ENCODE measurements around the gene TRAF3IP1. TPM values are rescaled to one million over a fixed set of nuclear protein-coding genes. Genes with fewer than 3 reads are reported as not detected.

Gene TRAF3IP1
- total RNA-seq, 2 experiments from 2014 or later: 7.9 to 9.2 TPM

DNA sequence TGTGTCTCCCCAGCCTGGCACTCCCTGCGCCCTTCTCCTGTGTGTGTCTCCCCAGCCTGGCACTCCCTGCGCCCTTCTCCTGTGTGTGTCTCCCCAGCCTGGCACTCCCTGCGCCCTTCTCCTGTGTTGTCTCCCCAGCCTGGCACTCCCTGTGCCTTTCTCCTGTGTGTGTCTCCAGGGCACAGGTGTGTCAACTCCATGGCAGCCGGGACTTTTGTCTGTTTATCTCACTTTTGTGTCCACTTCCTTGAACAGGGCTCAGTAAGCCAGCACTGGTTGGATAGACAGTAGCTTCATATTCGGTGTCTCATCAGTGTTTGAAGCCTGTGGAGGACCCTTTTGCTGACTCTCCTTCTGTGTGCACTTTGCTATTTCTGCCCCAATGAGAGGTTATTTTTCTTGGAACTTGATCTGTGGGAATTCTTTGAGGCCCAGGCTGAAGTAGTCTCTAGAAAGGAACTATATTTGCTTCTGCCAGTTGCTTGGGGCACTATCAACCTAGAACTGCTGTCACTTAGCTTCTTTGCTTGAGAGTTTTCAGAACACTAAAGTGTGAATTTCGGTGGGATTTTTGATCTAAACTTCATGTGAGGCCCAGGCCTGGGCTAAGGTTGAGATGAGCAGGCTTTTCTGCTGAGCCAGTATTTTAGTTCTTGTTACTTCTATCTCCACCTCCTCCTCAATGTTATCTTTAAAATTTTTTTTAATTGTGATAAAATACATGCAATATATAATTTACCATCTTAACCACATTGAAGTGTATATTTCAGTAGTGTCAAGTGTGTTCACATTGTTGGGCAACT, 98.1 kb downstream of the TRAF3IP1 start:
- ChIA-PET POLR2A (no interaction called here), CTCF (no interaction called here)
- no peak overlapping the region for H3K27ac Mint-ChIP-seq
- peaks cover 10% of the 10 kb centered on the region for H3K9me3 Mint-ChIP-seq
- no peak for DNase-seq
- no peak overlapping the region for H3K4me3 Mint-ChIP-seq
- no peaks in the 10 kb centered on the region for H3K36me3 Mint-ChIP-seq (ENCODE audit: low read depth)
- H3K27me3 Mint-ChIP-seq: no peaks in the 10 kb centered on the region
- H3K4me1 Mint-ChIP-seq: peaks cover 3% of the 10 kb centered on the region

DNA sequence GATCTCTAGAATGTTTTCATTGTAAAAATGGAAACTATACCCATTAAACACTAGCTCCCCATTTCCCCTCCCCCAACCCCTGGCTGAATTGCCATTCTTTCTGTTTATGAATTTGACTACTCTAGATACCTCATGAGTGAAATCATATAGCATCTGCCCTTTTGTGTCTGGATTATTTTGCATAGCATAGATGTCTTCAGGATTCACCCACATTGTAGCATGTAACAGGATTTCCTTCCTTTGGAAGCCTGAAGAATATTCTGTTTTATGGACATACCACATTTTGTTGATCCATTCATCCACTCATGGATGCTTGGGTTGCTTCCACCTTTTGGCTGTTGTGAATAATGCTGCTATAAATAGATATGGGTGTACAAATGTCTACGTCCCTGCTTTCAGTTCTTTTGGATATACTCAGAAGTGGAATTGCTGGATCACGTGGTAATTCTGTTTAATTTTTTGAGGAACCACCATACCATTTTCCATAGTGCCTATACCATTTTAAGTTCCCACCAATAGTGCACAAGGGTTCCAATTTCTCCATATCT, 98.8 kb downstream of the TRAF3IP1 start:
- H3K9me3 Mint-ChIP-seq: peaks cover 10% of the 10 kb centered on the region
- peaks cover 3% of the 10 kb centered on the region for H3K4me1 Mint-ChIP-seq
- no peaks in the 10 kb centered on the region for H3K36me3 Mint-ChIP-seq (ENCODE audit: low read depth)
- no peak overlapping the region for H3K4me3 Mint-ChIP-seq
- H3K27me3 Mint-ChIP-seq: no peaks in the 10 kb centered on the region
- no peak overlapping the region for H3K27ac Mint-ChIP-seq
- DNase-seq: no peak
- CTCF ChIA-PET: no interaction called here
- POLR2A ChIA-PET: no interaction called here

DNA sequence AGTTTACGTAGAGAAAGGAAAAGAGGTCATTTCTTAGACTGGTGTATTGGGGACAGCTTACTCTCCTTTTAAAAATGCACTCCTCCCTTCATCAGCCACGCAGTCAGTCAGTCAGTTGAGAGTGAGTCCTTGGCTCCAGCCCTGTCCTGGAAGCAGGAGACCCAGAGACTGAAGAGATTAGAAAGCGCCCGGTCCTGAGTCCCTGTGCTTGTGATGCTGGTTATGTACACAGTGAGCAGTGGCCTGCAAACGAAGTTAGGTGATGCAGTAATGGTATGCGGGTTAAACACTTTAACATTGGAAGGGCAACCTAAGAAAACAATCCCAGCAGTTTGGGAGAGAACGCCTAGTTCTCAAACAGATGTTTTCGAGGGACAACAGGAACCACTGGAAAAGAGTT, 100.1 kb downstream of the TRAF3IP1 start:
- ChIA-PET POLR2A (no interaction called here), CTCF (no interaction called here)
- no peaks in the 10 kb centered on the region for H3K27me3 Mint-ChIP-seq
- no peaks in the 10 kb centered on the region for H3K36me3 Mint-ChIP-seq (ENCODE audit: low read depth)
- DNase-seq: no peak
- H3K27ac Mint-ChIP-seq: no peak overlapping the region
- peaks cover 4% of the 10 kb centered on the region for H3K4me1 Mint-ChIP-seq
- H3K4me3 Mint-ChIP-seq: no peak overlapping the region
- peaks cover 10% of the 10 kb centered on the region for H3K9me3 Mint-ChIP-seq

DNA sequence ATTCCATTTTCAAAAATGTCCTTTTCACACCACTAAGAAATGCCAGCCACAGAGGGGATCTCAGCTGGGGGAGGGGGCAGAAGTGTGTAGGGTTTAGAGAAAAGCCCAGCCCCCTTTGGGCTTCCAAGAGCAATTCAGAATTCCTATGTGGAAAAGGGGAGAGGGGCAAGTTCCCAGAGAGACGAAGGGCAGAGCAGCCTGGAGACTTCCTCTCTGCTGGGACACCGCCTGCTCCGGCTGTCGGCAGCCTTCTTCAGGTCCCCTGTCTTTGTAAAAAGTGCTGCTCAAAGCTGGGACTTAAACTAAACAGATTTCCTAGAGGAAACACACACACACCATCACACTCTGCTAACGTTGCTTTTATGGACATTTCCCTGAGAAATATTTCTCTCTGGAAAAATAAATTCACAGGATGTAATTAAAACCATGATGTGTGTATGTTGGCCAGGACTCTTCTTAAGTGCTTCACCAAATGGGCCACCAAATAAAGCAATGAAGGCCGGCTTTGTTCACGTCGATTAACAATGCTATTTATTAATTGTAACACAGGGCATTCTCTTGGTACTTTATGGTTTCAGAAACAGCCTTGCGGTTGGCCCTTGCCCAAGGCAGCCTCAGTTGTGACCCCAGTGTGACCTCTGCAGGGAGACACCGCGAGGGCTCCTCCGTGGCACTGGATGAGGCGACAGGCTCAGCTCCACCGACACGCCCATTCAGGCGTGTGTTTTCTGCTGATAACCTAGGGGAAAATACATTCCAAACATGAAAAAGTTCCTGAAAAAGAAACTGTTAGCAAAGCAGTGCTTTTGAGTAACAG, 100.8 kb downstream of the TRAF3IP1 start:
- peaks cover 7% of the 10 kb centered on the region for H3K4me1 Mint-ChIP-seq
- CTCF ChIA-PET: no interaction called here
- no peak overlapping the region for H3K27ac Mint-ChIP-seq
- H3K4me3 Mint-ChIP-seq: no peak overlapping the region
- POLR2A ChIA-PET: no interaction called here
- no peak for DNase-seq
- no peaks in the 10 kb centered on the region for H3K36me3 Mint-ChIP-seq (ENCODE audit: low read depth)
- peaks cover 6% of the 10 kb centered on the region for H3K9me3 Mint-ChIP-seq
- no peaks in the 10 kb centered on the region for H3K27me3 Mint-ChIP-seq

DNA sequence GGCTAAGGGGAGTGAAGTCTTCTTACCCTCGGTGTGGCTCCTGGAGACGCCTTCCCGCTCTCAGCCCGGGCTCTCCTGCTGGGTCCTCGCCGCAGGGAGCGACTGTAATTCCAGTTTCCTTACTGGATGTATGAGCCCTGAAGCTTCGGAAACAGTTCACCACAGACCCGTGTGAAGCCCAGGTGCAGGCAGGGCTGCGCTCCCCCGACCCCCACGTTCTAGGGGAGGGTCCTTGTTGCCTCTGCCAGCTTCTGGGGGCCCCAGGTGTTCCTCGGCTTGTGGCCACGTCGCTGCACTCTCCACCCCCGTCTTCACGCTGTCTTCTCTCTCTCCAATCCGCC, 101.3 kb downstream of the TRAF3IP1 start:
- POLR2A ChIA-PET: no interaction called here
- Mint-ChIP-seq H3K4me1 (peaks cover 9% of the 10 kb centered on the region), H3K27me3 (no peaks in the 10 kb centered on the region), H3K9me3 (peaks cover 2% of the 10 kb centered on the region), H3K27ac (no peak overlapping the region), H3K4me3 (no peak overlapping the region), H3K36me3 (ENCODE audit: low read depth) (no peaks in the 10 kb centered on the region)
- CTCF ChIA-PET: no interaction called here
- no peak for DNase-seq

DNA sequence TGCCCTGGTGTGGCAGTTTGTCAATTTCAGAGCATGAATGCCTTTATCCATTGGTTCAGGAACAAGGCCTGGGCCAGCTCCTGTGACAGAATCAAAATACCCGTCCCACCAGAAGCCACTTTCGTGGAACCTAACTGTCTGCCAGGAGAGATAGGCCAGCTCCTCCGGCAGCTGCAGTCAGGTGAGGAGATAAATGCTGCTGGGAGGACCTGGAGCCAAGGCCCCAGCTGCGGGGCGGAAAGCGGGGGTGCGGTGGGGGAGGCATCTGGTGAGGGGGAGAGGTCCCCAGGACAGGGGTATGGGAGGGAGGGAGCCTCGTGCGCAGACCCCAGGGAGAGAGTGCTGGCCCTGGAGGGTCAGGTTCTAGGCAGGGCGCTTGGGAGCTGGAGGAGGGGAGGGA, 102.0 kb downstream of the TRAF3IP1 start:
- H3K27me3 Mint-ChIP-seq: no peaks in the 10 kb centered on the region
- ChIA-PET POLR2A (no interaction called here), CTCF (no interaction called here)
- H3K9me3 Mint-ChIP-seq: no peaks in the 10 kb centered on the region
- H3K36me3 Mint-ChIP-seq (ENCODE audit: low read depth): no peaks in the 10 kb centered on the region
- H3K27ac Mint-ChIP-seq: no peak overlapping the region
- DNase-seq: no peak
- peaks cover 10% of the 10 kb centered on the region for H3K4me1 Mint-ChIP-seq
- no peak overlapping the region for H3K4me3 Mint-ChIP-seq

DNA sequence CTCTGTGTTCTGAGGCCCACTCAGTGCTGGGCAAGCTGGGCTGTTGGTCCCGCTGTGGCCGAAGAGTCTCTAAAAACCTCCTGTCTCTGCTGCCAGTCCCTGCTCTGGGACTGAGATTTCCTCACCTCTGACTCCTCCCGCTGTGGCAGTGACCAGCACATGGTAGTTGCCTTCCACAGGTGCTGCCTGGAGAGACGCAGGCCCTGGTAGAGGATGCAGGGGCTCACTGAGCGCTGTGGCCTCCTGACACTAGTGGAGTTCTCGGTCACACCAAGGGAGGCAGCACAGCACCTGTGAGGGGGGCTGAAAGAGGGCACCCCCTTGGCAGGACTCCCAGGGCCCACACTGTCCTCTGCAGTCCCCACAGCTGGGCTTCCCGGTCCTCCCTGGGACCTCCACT, 102.6 kb downstream of the TRAF3IP1 start:
- H3K9me3 Mint-ChIP-seq: no peaks in the 10 kb centered on the region
- H3K36me3 Mint-ChIP-seq (ENCODE audit: low read depth): peaks cover 5% of the 10 kb centered on the region
- H3K4me1 Mint-ChIP-seq: peaks cover 17% of the 10 kb centered on the region
- CTCF ChIA-PET: interaction anchor here (1.6 kb wide), 1 partner anchor 9 kb away, joined by 7 read pairs; no protein-coding TSS in a partner anchor
- no peak overlapping the region for H3K4me3 Mint-ChIP-seq
- POLR2A ChIA-PET: no interaction called here
- no peak overlapping the region for H3K27ac Mint-ChIP-seq
- no peaks in the 10 kb centered on the region for H3K27me3 Mint-ChIP-seq
- no peak for DNase-seq

DNA sequence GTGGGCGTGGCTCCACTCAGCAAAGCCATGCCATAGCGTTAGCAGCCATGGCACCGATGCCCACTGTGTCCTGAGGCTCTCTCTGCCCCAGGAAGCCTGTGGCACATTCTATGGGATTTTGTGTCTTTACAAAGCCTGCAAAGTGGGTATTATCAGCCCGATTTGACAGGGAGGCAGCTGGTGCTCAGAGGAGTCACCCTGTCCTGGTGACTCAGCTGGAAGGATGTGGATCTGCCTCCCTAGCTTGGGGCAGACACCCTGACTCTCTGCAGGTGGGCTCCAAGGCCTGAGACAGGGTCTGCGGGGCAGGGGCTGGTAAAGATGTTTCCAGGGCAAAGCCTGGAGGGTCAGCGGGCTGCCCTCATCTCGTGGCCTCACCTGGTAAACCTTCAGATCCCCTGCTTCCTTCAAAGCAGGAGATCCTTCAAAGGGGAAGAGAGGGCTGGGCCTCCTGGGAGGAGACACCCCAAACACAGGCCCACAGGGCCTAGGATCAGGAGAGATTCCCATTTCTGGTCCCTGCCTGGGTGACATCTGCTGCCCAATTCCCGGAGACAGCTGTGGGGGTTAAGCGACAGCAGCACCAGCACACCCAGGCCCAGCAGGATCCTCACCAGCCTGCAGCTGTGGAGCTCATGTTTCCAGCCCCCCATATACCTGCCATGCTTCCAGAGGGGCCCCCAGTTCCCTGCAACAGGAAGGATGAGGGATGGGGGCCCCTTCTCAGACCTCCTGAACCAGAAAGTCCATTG, 103.4 kb downstream of the TRAF3IP1 start:
- POLR2A ChIA-PET: no interaction called here
- peaks cover 24% of the 10 kb centered on the region for H3K4me1 Mint-ChIP-seq
- no peaks in the 10 kb centered on the region for H3K27me3 Mint-ChIP-seq
- peaks cover 6% of the 10 kb centered on the region for H3K36me3 Mint-ChIP-seq (ENCODE audit: low read depth)
- DNase-seq: no peak
- no peak overlapping the region for H3K27ac Mint-ChIP-seq
- CTCF ChIA-PET: interaction anchor here (0.5 to 1.6 kb wide), 2 partner anchors 10 to 32 kb away, joined by 5 to 7 read pairs; no protein-coding TSS in a partner anchor
- peaks cover 3% of the 10 kb centered on the region for H3K9me3 Mint-ChIP-seq
- no peak overlapping the region for H3K4me3 Mint-ChIP-seq

DNA sequence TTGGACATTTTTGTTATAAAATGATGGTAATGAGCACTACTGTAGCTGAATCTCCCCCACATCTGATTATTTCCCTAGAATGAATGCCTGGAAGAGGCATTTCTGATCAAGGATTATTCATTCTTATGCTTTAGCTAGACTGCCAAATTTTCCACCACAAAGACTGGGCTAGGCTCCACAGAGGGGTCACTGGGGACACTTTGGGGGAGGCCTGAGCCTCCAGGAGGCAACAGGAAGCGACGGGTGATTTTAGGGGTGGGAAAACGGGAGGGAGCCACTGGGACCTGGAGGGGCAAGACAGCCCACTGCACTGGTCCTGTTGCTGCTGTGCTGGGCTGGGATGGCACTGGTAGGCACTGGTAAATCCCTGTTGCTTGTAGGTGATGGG, 104.0 kb downstream of the TRAF3IP1 start:
- Mint-ChIP-seq H3K36me3 (ENCODE audit: low read depth) (peaks cover 8% of the 10 kb centered on the region), H3K27ac (no peak overlapping the region)
- CTCF ChIA-PET: interaction anchor here (1.6 kb wide), 1 partner anchor 10 kb away, joined by 7 read pairs; no protein-coding TSS in a partner anchor

DNA sequence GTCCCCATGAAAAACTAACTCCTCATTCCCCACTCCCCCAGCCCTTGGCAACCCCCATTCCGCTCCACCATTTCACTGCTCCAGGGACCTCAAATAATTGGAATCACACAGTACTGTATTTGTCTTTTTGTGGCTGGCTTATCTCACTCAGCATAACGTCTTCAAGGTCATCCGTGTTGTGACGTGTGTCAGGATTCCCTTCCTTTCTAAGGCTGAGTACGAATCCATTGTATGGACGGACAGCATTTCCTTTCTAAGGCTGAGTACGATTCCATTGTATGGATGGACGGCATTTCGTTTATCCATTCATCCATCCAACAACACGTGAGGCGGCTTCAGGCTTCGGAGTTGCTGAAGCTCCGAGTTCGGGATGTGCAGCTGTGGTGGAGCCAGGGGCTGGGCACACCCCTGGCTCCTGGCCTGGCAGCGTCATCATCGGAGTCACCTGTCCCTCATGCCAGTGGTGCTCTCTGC, 105.2 kb downstream of the TRAF3IP1 start:
- no peak for DNase-seq
- H3K4me1 Mint-ChIP-seq: peaks cover 38% of the 10 kb centered on the region
- H3K9me3 Mint-ChIP-seq: peaks cover 4% of the 10 kb centered on the region
- H3K4me3 Mint-ChIP-seq: peak overlapping the region; percentile 79
- H3K27me3 Mint-ChIP-seq: no peaks in the 10 kb centered on the region
- ChIA-PET POLR2A (no interaction called here), CTCF (interaction anchor here (0.9 kb wide), 1 partner anchor 11 kb away, joined by 3 read pairs; no protein-coding TSS in a partner anchor)
- H3K27ac Mint-ChIP-seq: peak overlapping the region; percentile 67
- H3K36me3 Mint-ChIP-seq (ENCODE audit: low read depth): peaks cover 16% of the 10 kb centered on the region

More for the DNA sequence above, 104.0 kb downstream of the TRAF3IP1 start:
- no peaks in the 10 kb centered on the region for H3K27me3 Mint-ChIP-seq
- H3K9me3 Mint-ChIP-seq: peaks cover 4% of the 10 kb centered on the region
- POLR2A ChIA-PET: no interaction called here
- peak overlapping the region; percentile 42 for H3K4me3 Mint-ChIP-seq
- DNase-seq: no peak
- H3K4me1 Mint-ChIP-seq: peaks cover 27% of the 10 kb centered on the region

DNA sequence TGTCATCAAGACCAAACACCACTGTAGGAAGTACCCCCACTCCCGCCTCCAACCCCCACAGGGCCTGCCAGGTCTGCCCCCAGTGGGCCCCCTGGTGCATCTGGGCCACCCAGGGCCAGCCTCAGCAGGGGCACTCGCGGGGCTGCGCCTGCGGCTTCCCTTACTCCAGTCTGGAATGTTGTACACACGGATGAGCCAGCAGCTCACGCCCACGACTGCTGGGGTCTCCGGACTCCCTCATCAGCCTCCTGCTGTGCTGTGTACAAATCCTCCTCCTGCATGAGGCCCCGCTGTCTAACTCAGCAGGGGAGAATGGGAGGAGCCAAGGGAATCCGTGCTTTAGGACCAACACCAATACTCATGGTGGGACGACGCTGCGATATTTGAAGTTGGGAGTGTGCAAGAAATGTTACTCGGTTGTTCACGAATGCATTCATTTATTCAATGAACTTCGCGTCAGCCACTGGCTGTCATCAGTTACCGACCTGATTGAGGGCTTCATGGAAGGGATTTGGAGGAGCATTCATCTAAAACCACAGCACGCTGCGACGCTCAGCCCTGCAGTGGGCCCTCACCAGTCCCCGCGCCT, 105.8 kb downstream of the TRAF3IP1 start:
- no peak for DNase-seq
- CTCF ChIA-PET: interaction anchor here (0.9 kb wide), 1 partner anchor 12 kb away, joined by 3 read pairs; no protein-coding TSS in a partner anchor
- H3K36me3 Mint-ChIP-seq (ENCODE audit: low read depth): peaks cover 18% of the 10 kb centered on the region

More for the DNA sequence above, 105.8 kb downstream of the TRAF3IP1 start:
- H3K4me1 Mint-ChIP-seq: peaks cover 39% of the 10 kb centered on the region
- H3K27ac Mint-ChIP-seq: peak overlapping the region; percentile 93
- POLR2A ChIA-PET: no interaction called here
- H3K4me3 Mint-ChIP-seq: peak overlapping the region; percentile 79
- H3K27me3 Mint-ChIP-seq: no peaks in the 10 kb centered on the region
- H3K9me3 Mint-ChIP-seq: peaks cover 4% of the 10 kb centered on the region
